Caki2 (cell line): ENCODE data around the gene BHLHE40. TPM values are rescaled to one million over a fixed set of nuclear protein-coding genes. Genes with fewer than 3 reads are reported as not detected.
A peak's percentile ranks its signal among the peaks of the same experiment; 100 is the strongest.

Experiments
- DNase-seq: peaks from one replicate; pipeline ENCODE4 v3.0.0-alpha.2; 2015; ENCODE audit warnings: low read depth
- in situ Hi-C: cut with HindIII; loops from 2 replicates; pipeline ENCODE4 v1.10.0; 2016; ENCODE audit warnings: low sequenced_read_pairs, low pct_unique_long_range_greater_than_20kb, mixed read lengths
- total RNA-seq: library from RNA; depleted of rRNA; stranded (reverse); fragments of >200 nt; shearing (Covaris generic); gene quantifications from 2 replicates; pipeline ENCODE4 v1.2.3, GENCODE V29; 2014; ENCODE audit warnings: low replicate concordance; rRNA removed

BHLHE40 gene
- total RNA-seq, 1 experiment from 2014 or later = 49.9 TPM

DNA sequence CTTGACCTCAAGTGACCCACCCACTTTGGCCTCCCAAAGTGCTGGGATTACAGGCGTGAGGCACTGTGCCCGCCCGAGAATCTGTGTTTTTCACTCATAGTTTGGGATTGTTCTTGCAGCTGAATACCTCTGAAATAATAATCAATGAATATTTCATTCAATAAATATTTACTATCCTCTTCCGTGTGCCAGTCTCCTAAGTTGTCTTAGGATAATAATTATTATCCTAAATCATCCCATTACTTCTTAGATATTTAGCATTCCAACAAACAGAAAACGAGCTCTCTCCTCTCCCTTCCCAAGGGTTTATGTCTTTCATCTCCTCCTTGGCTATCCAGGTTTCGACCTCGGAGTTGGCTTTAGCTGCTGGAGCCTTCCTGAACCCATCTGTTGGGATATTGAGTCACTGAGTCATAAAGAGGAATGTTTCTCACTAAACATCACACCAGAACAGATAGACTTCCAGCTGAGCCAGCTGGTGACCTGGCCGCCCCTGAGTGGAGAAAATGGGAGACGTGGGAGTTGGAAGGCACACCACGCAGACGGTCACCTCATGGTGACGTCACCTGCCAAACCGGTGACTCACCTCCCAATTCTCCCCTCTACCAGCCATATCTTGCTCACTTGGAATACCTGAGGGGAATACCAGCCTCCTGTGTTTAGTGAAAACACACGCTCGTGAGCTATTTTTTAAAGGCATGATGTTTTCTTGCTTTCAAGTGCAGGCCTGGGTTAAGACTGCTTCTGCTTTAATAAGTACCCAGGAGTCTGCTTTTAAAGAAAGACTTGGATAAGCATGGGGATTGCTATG, 43.9 kb downstream of the BHLHE40 start:
- DNase-seq = peak; percentile 99
- in situ Hi-C loops = no loop called here

GRCh38 chr3:5023777-5024346, 44.6 kb downstream of the BHLHE40 start:
- in situ Hi-C loops = no loop called here
- DNase-seq = no peak

GRCh38 chr3:5026046-5026362, 46.8 kb downstream of the BHLHE40 start:
- in situ Hi-C loops = no loop called here
- no peak for DNase-seq

DNA sequence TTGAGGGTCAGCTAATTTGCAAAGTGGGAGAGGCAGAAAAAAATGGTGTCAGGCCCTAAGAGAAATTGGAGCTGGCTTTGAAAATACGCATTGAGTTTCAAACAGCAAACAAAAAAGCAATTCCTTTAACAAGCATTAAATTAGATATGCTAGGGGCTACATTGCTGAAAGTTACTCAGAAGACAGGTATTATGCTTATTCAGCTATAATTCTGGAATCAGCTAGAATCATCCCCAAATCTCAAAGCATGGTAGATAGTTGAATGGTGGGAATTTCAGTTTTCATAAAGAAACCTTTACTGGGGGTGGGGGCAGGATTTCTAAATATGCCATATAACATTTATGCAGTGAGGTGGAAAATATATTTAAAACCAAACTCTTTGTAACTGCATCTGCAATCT, 50.5 kb downstream of the BHLHE40 start:
- in situ Hi-C loops = no loop called here
- DNase-seq = no peak

DNA sequence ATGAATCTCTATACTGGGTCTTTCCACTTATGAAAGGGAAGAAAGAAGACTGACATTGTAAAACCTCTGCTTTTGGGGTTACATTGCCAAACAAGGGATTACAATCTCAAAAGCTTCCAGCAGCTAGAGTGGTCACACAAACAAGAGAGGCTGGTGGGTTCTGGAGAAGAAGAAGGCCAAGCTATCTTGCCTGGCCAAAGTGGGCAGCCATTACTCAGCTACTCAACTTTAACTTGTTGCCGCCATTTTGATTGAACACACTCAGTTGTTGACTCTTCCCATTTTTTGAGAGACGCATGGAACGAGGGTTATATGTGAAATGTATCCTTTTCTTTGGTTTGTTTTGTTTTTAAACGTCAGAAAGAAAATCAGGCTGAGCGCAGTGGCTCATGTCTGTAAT, 50.9 kb downstream of the BHLHE40 start:
- DNase-seq = no peak
- in situ Hi-C loops = no loop called here

- in situ Hi-C loops = no loop called here
- no peak for DNase-seq
These were observed 53.6 kb downstream of the BHLHE40 start for GRCh38 chr3:5032844-5033243.

Other genes with a start within 250 kb of the BHLHE40 start
- gene ARL8B, start 142.9 kb downstream of the BHLHE40 start, total RNA-seq = 36.5 and 39.9 TPM in 2 replicates
- 13.6 and 15.9 TPM in 2 replicates for gene EDEM1, start 208.3 kb downstream of the BHLHE40 start, total RNA-seq